Activated CD4-positive, alpha-beta T cell treated with anti-CD3 and anti-CD28 coated beads, Interleukin-2, amount 50 U/mL, for 1 hour (primary cell): Measurements from ENCODE around the gene MGAT5B.
"Not testable (repeated sequence)": the region's sequence is repeated elsewhere in the genome, so short reads cannot be mapped to it uniquely, and the experiment has no call there.

Source experiments
- DNase-seq: peaks from one replicate; pipeline ENCODE4 v3.0.0-alpha.2; 2020

The MGAT5B gene

GRCh38 chr17:76848670-76849069, 19.5 kb upstream of the MGAT5B start:
- DNase-seq, result no peak

GRCh38 chr17:76849160-76849559, 19.0 kb upstream of the MGAT5B start:
- not testable (repeated sequence) for DNase-seq

- DNase-seq, result no peak
These were observed 15.4 kb upstream of the MGAT5B start for GRCh38 chr17:76852843-76853242.

- no peak for DNase-seq
These were observed 13.1 kb upstream of the MGAT5B start for GRCh38 chr17:76855105-76855504.

GRCh38 chr17:76862079-76862478, 6.1 kb upstream of the MGAT5B start:
- no peak for DNase-seq

GRCh38 chr17:76862494-76862893, 5.7 kb upstream of the MGAT5B start:
- no peak for DNase-seq

GRCh38 chr17:76864024-76864423, 4.2 kb upstream of the MGAT5B start:
- DNase-seq, result no peak

- DNase-seq, result no peak
These were observed 3.0 kb upstream of the MGAT5B start for GRCh38 chr17:76865174-76865573.

- DNase-seq, result no peak
These were observed 2.0 kb upstream of the MGAT5B start for GRCh38 chr17:76866203-76866602.

GRCh38 chr17:76866774-76867577, 1.2 kb upstream of the MGAT5B start:
- no peak for DNase-seq

- DNase-seq, result no peak
These were observed 527 bp upstream of the MGAT5B start for GRCh38 chr17:76867578-76868175.

- no peak for DNase-seq
These were observed 678 bp downstream of the MGAT5B start for GRCh38 chr17:76868669-76869495.

GRCh38 chr17:76869496-76870376, 1.5 kb downstream of the MGAT5B start:
- DNase-seq, result no peak

GRCh38 chr17:76870377-76870714, 2.1 kb downstream of the MGAT5B start:
- DNase-seq, result no peak

- no peak for DNase-seq
These were observed 3.5 kb downstream of the MGAT5B start for GRCh38 chr17:76871668-76872067.

GRCh38 chr17:76872221-76872873, 4.1 kb downstream of the MGAT5B start:
- DNase-seq, result no peak

GRCh38 chr17:76872874-76873221, 4.6 kb downstream of the MGAT5B start:
- no peak for DNase-seq

GRCh38 chr17:76873856-76874255, 5.7 kb downstream of the MGAT5B start:
- DNase-seq, result no peak

- no peak for DNase-seq
These were observed 9.2 kb downstream of the MGAT5B start for GRCh38 chr17:76877437-76877836.

GRCh38 chr17:76878568-76878967, 10.4 kb downstream of the MGAT5B start:
- DNase-seq, result no peak

- no peak for DNase-seq
These were observed 11.1 kb downstream of the MGAT5B start for GRCh38 chr17:76879254-76879653.

- DNase-seq, result no peak
These were observed 11.5 kb downstream of the MGAT5B start for GRCh38 chr17:76879691-76880090.
